ENCODE measurements around the gene DLGAP4. TPM values are rescaled to one million over a fixed set of nuclear protein-coding genes. Genes with fewer than 3 reads are reported as not detected.

DLGAP4 gene
- total and polyA plus RNA-seq, 9 of the 15 experiments (the other 6 are each of a cell fraction or from before 2014, with no cell fraction given): 0.31 to 34.1 (median 4.5) TPM

- POLR2A ChIA-PET: interaction anchor here (1.0 kb wide), 1 partner anchor 13 kb away, joined by 3 read pairs; no protein-coding TSS in a partner anchor
- Histone ChIP-seq H3K9ac (ENCODE audit: insufficient read depth in 1 of 2, low read depth in 2 of 2, low read length in 2 of 2) (no peak overlapping the region), H4K20me1 (replicated peaks; ENCODE audit: control insufficient read depth, insufficient read depth, low read length) (0 out of 2 replicates have a peak, but pooled peaks cover 4% of the 10 kb centered on the region), H3K79me2 (ENCODE audit: control insufficient read depth, insufficient read depth, low read length) (no peaks in the 10 kb centered on the region), H3K27me3 (ENCODE audit: control insufficient read depth in 2 of 2, insufficient read depth in 2 of 2, low read length in 2 of 2) (peaks cover 9 to 32% of the 10 kb centered on the region in 2 experiments; a peak in 3 of 5 replicates), H2AFZ (ENCODE audit: low read depth, low read length) (no peak overlapping the region), H3K4me1 (replicated peaks in 1 of 2; ENCODE audit: control insufficient read depth in 2 of 2, insufficient read depth in 2 of 2, low read length in 2 of 2) (no peaks in the 10 kb centered on the region; a peak in 1 of 5 replicates), H3K9me3 (replicated peaks; ENCODE audit: control insufficient read depth, insufficient read depth, low read depth, low read length) (no peaks in the 10 kb centered on the region), H3K9me1 (ENCODE audit: control insufficient read depth, insufficient read depth, low read length) (no peaks in the 10 kb centered on the region), H3K36me3 (ENCODE audit: control insufficient read depth, insufficient read depth, low read length) (peaks cover 19% of the 10 kb centered on the region; the same call in 1 of the 3 replicates), H3K27ac (ENCODE audit: extremely low read depth, low read depth, low read length) (no peak overlapping the region), H3K4me3 (no peak overlapping the region), H3K4me2 (ENCODE audit: insufficient read depth, low read length) (no peak overlapping the region)
- no TSS peak for BruUV-seq (replicated peaks)
- ATAC-seq (no peak), DNase-seq (ENCODE audit: extremely low read depth in 1 of 4, low spot score in 3 of 4) (no peak), FAIRE-seq (no peak)
- TF ChIP-seq TFE3 (CRISPR knock-in tag; IDR thresholded peaks at IDR 0.05): no peak
- TF ChIP-seq RBM14 (IDR thresholded peaks at IDR 0.05; ENCODE audit: borderline replicate concordance, insufficient read depth, low read depth, low read length): no peak
- TF ChIP-seq, protein P1, sequence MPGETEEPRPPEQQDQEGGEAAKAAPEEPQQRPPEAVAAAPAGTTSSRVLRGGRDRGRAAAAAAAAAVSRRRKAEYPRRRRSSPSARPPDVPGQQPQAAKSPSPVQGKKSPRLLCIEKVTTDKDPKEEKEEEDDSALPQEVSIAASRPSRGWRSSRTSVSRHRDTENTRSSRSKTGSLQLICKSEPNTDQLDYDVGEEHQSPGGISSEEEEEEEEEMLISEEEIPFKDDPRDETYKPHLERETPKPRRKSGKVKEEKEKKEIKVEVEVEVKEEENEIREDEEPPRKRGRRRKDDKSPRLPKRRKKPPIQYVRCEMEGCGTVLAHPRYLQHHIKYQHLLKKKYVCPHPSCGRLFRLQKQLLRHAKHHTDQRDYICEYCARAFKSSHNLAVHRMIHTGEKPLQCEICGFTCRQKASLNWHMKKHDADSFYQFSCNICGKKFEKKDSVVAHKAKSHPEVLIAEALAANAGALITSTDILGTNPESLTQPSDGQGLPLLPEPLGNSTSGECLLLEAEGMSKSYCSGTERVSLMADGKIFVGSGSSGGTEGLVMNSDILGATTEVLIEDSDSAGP (CRISPR knock-in tag; IDR thresholded peaks at IDR 0.05): no peak
- TF ChIP-seq MLLT1 (IDR thresholded peaks at IDR 0.05): no peak
- TF ChIP-seq ESRRA (IDR thresholded peaks at IDR 0.05; ENCODE audit: borderline replicate concordance, low read depth): no peak
- no peak for TF ChIP-seq PCBP2 (IDR thresholded peaks at IDR 0.05; ENCODE audit: low read depth, low read length, poor library complexity, severe bottlenecking)
- no peak for TF ChIP-seq NCOR1 (IDR thresholded peaks at IDR 0.05)
- no peak for TF ChIP-seq POLR2AphosphoS2 (IDR thresholded peaks at IDR 0.05; ENCODE audit: low read length)
- no peak for TF ChIP-seq FOXP1 (CRISPR knock-in tag; IDR thresholded peaks at IDR 0.05)
- TF ChIP-seq DMBX1 (CRISPR knock-in tag; IDR thresholded peaks at IDR 0.05; ENCODE audit: borderline replicate concordance): no peak
- TF ChIP-seq ZNF584 (CRISPR knock-in tag; IDR thresholded peaks at IDR 0.05; ENCODE audit: low read depth): no peak
- TF ChIP-seq ARNT (IDR thresholded peaks at IDR 0.05): no peak
- no peak for TF ChIP-seq MTA3 (IDR thresholded peaks at IDR 0.05; ENCODE audit: borderline replicate concordance)
- in situ Hi-C loops (cut with MboI) (no loop called here), intact Hi-C loops (cut with micrococcal nuclease) (no loop called here)
- whole genome bisulfite sequencing (ENCODE audit: insufficient coverage, low coverage, missing lambda C conversion rate): 26% methylated on average over 15 of the region's 16 CpGs
- CTCF ChIA-PET (ENCODE audit: low intra/inter-chr PET ratio): no interaction called here
These were observed 46.7 kb upstream of the DLGAP4 start for GRCh38 chr20:36259177-36260061.

All from K562 (cell line).